Measurements from ENCODE around the gene METTL16.

Gene METTL16

GRCh38 chr17:2414446-2415064 lies 97.1 kb downstream of the METTL16 start:
- peak; percentile 43 for DNase-seq (ENCODE audit: low spot score)

GRCh38 chr17:2412561-2413021 lies 99.1 kb downstream of the METTL16 start:
- peak; percentile 53 for DNase-seq (ENCODE audit: low spot score)

DNA sequence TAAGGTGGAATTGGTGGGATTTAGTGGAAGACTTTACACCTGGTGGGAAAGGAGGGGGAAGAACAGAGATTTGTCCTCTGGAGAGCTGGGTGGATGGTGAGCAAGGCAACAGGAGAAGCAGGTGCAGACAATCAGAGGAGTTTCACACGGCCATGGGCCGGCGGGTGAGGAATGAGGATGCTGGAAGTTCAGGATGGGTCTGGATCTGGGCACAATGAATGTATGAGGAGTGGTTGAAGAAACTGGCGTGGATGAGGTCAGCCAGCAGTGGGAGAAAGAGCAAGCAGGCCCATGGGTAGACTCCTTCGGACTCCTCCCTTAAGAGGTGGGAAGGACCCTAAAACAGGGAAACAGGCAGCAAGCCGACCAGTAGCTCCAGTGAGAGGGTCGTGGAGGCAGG lies 100.7 kb downstream of the METTL16 start:
- DNase-seq (ENCODE audit: low spot score): no peak

- peak; percentile 51 for DNase-seq (ENCODE audit: low spot score)
Measured at GRCh38 chr17:2406903-2407790, 104.5 kb downstream of the METTL16 start.

GRCh38 chr17:2406271-2406902 lies 105.3 kb downstream of the METTL16 start:
- no peak for DNase-seq (ENCODE audit: low spot score)

DNA sequence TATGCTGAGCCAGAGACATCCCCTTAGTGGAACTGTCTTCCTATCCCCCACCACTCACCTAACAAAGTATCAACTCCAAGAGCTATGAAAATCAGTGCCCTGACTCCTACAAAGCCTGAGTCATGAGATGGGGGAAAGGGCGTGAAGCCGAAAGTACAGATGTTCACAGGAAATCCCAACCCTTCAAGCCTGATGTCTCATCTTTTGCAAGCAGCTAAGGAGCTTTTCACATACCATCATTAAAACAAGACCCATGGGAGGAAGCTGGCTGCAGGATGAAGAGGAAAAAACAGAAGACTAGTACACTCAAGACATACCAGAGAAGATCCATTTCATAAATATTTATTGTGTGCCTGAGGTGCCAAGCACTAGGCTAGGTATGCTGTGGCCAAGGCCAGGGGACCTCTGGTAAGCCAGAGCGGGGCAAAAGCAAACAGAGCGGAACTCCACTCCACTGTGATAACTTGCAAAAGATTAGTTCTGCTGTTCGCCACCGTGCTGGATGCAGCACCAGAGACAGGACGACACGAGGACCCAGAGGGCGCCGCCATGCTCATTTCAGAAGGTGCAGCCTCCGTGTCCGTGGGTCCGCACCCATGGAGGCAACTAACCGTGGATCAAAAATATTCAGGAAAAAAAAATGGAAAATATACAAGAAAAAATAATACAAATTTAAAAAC lies 106.3 kb downstream of the METTL16 start:
- peak; percentile 46 for DNase-seq (ENCODE audit: low spot score)

DNA sequence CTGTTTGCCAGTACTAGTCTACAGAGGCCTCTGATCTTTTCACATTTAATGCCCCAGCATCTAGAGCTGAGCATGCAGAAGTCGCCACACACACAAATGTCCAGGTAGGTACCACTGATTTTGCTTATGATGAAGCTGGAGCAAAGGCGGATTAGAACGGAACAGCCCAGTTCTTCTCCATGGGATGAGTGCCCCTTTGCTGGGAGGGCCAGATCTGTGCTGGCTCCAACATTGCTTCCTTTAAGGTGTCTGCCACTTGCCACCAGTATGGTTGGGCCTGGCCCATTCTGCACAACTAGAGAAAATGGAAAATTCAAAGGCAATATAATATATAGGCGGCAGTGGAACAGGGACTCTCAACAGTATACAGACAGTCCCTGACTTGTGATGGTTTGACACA lies 108.6 kb downstream of the METTL16 start:
- DNase-seq (ENCODE audit: low spot score): no peak

- DNase-seq (ENCODE audit: low spot score): peak; percentile 66
Measured at GRCh38 chr17:2402544-2402943, 109.1 kb downstream of the METTL16 start.

DNA sequence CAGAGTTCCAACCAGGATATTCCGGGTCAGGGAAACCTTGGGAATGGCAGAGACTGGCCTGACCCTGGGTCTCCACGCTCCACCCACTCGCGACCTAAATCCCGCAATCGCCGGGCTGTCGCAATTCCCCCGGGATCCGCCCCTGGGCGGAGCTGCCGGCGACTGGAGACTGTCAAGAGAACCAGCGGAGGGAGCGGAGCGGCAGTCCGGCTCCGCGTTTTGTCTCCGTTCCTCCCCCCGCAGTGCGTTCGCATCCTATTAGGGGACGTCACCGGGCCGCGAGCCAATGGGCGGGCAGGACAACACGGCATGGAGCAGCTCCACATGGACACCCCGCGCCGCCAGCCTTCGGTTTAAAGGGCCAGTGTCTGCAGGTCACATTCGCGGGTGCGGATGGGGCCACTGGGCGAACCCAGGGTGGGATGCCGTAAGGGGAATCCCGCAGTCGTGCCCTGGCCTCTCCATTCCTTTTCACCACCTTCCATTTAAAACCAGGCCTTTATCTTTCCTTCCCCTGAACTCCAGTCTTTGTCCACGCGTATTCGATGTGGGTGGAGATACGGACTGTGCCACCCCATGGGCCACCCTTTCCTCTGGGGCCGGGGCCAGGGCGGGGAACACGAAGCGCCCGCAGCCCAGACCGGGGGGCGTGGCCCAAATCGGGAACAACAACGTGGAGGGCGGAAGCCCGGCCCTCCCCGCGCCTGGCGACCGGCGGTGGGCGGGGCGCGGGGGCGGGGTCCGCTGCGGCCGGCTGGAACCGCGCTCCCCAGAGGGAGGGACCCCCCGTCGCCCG lies 110.1 kb downstream of the METTL16 start:
- DNase-seq (ENCODE audit: low spot score): peak; percentile 100

GRCh38 chr17:2400877-2401425 lies 110.7 kb downstream of the METTL16 start, which contains the start of gene MNT:
Gene MNT (minus strand): TSS chr17:2401060. CDS start chr17:2400712, 348 bp downstream.
- DNase-seq (ENCODE audit: low spot score): peak; percentile 97

- peak; percentile 88 for DNase-seq (ENCODE audit: low spot score)
Measured at GRCh38 chr17:2400474-2400866, 111.2 kb downstream of the METTL16 start.

DNA sequence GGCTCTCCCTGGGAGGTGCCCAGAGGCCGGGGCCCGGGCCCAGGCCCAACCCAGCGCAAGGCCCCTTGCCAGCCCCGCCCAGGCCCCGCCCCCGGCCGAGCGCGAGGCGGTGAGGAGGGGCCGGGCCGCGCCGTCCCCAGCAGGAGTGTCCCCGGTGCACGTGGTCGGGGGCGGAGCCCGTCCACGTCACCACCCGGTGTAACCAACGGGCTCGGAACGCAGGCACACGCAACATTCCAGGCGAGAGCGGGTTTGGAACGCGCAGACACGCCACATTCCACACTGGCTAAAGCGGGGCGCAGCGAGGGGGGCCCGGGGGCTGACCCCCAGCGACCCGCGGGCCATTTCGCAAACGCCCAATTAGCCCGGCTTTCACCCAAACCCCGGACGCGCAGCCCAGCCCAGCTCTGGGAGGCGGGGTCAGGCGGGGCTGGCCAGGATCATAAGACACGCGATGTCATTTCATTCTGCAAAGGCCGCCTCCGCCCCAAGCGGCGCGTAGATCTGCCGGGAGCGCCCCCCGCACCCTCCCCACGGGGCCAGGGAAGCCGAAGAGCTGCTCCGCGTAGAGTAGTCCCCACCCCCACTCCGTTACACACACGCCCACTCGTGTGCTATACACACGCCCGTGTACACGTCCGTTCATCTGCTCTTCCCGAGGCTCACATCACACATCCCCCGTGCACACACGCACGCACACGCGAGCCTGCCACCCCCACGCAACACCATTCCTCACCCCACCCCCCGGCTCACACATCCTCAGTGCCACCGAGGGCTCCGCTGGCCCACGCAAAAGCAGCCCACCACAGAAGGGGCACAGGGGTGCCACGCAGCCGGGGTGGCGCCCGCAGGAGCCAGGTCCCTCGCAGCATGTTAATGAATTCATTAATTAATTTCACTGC lies 111.9 kb downstream of the METTL16 start:
- peak; percentile 99 for DNase-seq (ENCODE audit: low spot score)

DNA sequence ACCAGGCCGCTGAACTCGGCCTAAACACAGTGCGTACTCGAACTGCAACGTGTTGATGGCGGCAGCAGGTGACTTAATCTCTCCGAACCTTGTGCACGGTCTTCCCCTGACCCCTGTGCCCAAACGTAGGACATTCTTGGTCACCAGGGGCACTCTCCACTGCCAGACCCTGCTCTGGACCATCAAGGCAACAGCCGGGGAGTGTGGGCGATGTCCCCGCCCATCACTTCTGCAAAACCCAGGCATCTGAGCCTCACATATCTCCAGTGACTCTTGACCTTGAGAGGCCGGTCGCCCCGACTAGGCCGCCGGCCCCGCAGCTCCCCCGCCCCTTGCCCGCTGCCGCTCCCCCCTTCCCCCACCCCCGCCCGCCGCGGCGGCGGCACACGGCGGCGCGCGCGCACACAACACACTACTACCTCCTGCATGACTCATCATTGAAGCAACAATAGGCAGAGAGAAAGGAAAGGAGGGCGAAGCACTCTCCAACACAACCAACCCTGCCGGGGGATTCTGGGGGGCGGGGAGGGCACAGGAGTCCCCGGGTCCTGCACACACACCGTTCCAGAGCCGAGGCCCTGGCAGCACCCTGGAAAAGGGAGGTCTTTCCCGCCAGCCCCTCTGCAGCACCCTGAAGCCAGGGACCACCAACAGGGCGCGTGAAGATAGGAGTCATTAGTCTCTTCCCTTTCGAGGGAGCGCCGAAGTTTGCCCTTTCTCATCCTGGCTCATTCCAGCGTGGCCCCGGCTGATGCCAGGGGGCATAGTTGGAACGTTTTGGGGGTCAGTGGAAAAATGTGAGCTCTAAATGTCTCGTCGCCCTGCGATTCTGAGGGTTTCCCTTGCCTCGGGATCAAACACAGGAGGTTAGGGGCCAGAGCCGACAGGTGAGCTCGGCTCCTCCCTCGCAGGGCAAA lies 112.8 kb downstream of the METTL16 start:
- peak; percentile 78 for DNase-seq (ENCODE audit: low spot score)

DNA sequence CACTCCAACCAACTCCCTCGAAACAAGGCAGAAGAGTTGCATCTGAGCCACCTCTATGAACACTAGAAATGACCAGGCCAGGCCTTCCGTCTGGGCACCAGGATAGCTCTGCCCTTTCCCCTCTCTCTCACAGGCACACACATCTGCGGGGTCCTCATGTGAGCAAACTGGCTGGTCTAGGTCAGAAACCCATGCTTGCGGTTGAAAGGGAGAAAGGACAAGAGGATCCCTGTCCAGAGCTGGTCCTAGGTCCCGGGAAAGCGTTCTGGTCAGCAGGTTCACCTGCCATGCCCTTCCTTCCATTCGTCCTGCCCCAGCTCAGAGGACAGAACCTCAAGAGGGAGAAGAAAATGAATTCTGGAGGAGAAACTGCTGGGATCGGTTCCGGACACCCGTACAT lies 113.5 kb downstream of the METTL16 start:
- DNase-seq (ENCODE audit: low spot score): no peak

- no peak for DNase-seq (ENCODE audit: low spot score)
Measured at GRCh38 chr17:2397247-2398171, 114.2 kb downstream of the METTL16 start.

DNA sequence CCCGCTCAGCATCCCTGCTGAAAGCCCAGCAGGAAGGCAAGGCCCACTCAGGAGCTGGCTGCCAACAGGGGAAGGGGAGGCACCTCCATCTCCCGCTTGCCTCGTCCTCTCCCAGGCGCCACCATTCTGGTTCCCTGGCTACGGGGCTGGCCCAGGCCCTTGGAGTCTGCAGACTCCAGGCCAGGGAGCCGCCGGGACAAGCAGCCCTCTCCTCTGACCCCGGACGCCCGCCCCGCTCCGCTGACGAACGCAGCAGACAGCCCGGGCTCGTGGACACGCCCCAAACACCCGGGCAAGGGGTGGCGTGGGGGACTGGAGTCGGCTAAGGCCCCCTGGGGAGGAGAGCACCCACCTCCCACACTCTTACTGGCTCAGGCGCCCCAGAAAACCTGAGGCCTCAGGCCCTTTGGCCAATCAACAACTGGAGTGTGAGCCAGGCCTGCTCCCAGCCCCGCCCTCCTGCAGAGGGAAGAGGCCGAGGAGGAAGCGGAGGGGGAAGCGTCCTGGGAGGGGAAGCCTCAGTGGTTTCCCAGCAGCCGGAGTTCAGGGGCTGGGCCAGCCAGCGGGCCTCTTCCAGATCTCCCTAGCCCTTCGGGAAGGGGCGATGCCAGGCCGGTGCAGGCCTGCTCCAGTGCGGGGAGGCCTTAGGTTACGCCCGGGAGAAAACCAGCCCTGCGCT lies 115.0 kb downstream of the METTL16 start:
- DNase-seq (ENCODE audit: low spot score): peak; percentile 96

GRCh38 chr17:2396192-2396567 lies 115.5 kb downstream of the METTL16 start:
- DNase-seq (ENCODE audit: low spot score): no peak

All from ecto neural progenitor cell (in vitro differentiated cells).